ENCODE results near the gene HLA-DMA. TPM values are rescaled to one million over a fixed set of nuclear protein-coding genes. Genes with fewer than 3 reads are reported as not detected.

The HLA-DMA gene
- total and polyA plus RNA-seq, 12 donors: 8.5 to 269 (median 123) TPM

DNA sequence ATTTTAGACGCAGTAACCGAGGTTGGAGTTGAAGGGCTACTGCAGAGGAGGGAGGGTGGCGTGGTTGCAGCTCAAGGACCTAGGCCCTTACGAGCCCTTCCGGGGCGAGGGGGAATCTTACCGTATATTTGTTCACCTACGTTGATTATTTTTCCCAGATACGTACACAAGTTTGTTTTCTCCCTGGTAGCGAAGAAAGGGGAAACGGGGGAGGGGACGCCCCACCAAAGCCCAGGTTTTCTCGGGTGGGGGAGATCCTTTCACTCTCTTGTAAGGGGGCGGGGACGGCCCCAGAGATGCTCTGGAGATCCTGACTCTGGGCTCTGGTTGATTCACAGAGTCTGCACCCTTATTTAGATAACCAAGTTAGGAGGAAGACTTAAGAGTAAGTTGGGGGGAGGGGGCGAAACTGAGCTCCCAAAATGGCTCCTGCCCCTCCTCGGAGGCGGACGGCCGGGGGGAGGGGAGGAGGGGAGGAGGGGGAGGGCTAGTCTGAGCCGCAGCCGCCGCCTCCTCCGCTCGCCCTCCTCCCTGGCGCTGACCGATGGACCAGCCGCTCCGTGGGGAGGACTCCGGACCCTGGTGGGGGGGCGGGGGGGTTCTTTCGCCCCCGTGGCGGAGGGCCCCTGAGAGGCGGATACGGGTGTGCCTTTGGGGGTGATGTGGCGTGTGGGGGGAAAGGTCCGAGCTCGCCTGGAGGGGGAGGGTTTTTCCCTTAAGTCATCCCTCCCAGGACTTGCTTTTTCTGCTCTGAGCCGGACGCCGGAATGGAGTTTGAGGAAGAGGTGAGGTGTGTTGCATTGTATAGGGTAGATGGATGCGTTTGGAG is 17.7 kb upstream of the HLA-DMA start:
- Histone ChIP-seq H3K36me3 (replicated peaks in 1 of 2) (peaks cover 0 to 24% of the 10 kb centered on the region in 2 donors), H3K27ac (peak overlapping the region; percentile 99 to 100 (median 100)), H3K4me1 (replicated peaks in 1 of 2) (peaks cover 21 to 31% of the 10 kb centered on the region in 2 donors), H3K9me3 (replicated peaks in 1 of 3) (no peaks in the 10 kb centered on the region), H3K27me3 (no peaks in the 10 kb centered on the region), H3K4me3 (peak overlapping the region; percentile 73 to 90 (median 82))
- no peak for TF ChIP-seq POLR2A (IDR thresholded peaks at IDR 0.05)
- TF ChIP-seq CTCF (IDR thresholded peaks at IDR 0.05): no peak
- WGBS, 4 donors: 0 to 1% (median 1%) methylated on average over 18 to 42 of the region's 43 CpGs
- intact Hi-C loops (cut with DNase I): loop anchor here in 1 of 2 donors (5.0 kb wide), 1 partner anchor 78 kb away; no protein-coding TSS in a partner anchor
- peak; percentile 90 to 94 (median 91) for DNase-seq

- intact Hi-C loops (cut with DNase I): loop anchor here in 1 of 2 donors (5.0 kb wide), 1 partner anchor 78 kb away; no protein-coding TSS in a partner anchor
Measured at GRCh38 chr6:32969685-32970412, 17.0 kb upstream of the HLA-DMA start.

GRCh38 chr6:32968867-32969684 is 16.2 kb upstream of the HLA-DMA start:
- H3K9me3 ChIP-seq (replicated peaks in 1 of 3): no peaks in the 10 kb centered on the region
- H3K36me3 ChIP-seq (replicated peaks in 1 of 2): peaks cover 0 to 10% of the 10 kb centered on the region in 2 donors
- TF ChIP-seq CTCF (IDR thresholded peaks at IDR 0.05): peak in 1 of 6 experiments; percentile 16
- TF ChIP-seq POLR2A (IDR thresholded peaks at IDR 0.05): no peak
- peak; percentile 75 to 87 (median 82) for DNase-seq
- peak overlapping the region; percentile 19 to 76 (median 66) for H3K4me3 ChIP-seq
- H3K27me3 ChIP-seq: no peaks in the 10 kb centered on the region
- 0 to 10% (median 1%) methylated on average over 6 to 40 of the region's 40 CpGs for WGBS, 4 donors
- H3K27ac ChIP-seq: peak overlapping the region; percentile 99 to 100 (median 100)
- peaks cover 11 to 25% of the 10 kb centered on the region in 2 donors for H3K4me1 ChIP-seq (replicated peaks in 1 of 2)
- intact Hi-C loops (cut with DNase I): no loop called here

More at GRCh38 chr6:32969685-32970412, 17.0 kb upstream of the HLA-DMA start:
- DNase-seq: peak; percentile 82 to 93 (median 88)
- 0 to 1% (median 1%) methylated on average over 17 to 19 of the region's 19 CpGs for WGBS, 4 donors
- Histone ChIP-seq H3K27ac (peak overlapping the region; percentile 99 to 100 (median 100)), H3K36me3 (replicated peaks in 1 of 2) (peaks cover 0 to 18% of the 10 kb centered on the region in 2 donors), H3K4me1 (replicated peaks in 1 of 2) (peaks cover 13 to 31% of the 10 kb centered on the region in 2 donors), H3K4me3 (peak overlapping the region; percentile 19 to 76 (median 49)), H3K27me3 (no peaks in the 10 kb centered on the region), H3K9me3 (replicated peaks in 1 of 3) (no peaks in the 10 kb centered on the region)
- TF ChIP-seq CTCF (IDR thresholded peaks at IDR 0.05): peak in 5 of 6 experiments; percentile 40 to 73 (median 55)
- TF ChIP-seq POLR2A (IDR thresholded peaks at IDR 0.05): peak in 1 of 2 donors; percentile 80

Data from adrenal gland (tissue), 12 donors.